ENCODE data around the gene PIGT.

The PIGT gene

DNA sequence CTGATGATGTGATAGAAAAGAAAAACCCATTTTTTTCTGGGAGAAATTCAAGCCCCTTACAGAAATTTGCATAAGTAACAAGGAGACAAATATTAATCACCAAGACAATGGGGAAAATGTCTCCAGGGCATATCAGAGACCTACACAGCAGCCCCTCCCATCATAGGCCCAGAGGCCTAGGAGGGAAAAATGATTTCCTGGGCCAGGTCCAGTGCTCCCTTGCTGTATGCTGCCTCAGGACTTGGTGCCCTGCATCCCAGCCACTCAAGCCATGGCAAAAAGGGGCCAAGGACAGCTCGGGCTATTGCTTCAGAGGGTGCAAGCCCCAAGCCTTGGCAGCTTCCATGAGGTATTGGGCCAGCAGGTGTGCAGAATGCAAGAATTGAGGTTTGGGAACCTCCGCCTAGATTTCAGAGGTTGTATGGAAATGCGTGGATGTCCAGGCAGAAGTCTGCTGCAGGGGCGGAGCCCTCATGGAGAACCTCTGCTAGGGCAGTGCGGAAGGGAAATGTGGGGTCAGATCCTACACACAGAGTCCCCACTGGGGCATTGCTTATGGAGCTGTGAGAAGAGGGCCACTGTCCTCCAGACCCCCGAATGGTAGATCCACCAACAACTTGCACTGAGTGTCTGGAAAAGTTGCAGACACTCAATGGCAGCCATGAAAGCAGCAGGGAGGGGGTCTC is 15.5 kb upstream of the PIGT start:
- DNase-seq (ENCODE audit: low read depth): no peak

DNA sequence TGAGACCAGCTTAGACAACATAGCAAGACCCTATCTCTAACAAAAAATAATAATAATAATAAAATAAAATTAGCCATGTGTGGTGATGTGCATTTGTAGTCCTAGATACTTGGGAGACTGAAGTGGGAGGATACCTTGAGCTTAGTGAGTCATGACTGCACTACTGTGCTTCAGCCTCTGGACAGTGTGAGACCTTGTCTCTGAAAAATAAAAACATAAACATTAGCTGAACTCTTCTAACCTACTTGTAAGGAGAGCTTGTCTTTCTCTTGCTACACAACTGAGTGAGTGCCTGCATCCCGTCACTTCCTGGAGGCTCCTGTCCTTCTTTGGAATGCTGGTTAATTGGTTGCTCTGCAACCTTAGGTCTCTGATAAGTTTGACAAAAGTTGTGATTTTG is 13.0 kb upstream of the PIGT start:
- no peak for DNase-seq (ENCODE audit: low read depth)

GRCh38 chr20:45404438-45404837 is 11.5 kb upstream of the PIGT start:
- no peak for DNase-seq (ENCODE audit: low read depth)

- DNase-seq (ENCODE audit: low read depth): no peak
Observed at GRCh38 chr20:45405571-45406259, 10.2 kb upstream of the PIGT start.

- no peak for DNase-seq (ENCODE audit: low read depth)
Observed at GRCh38 chr20:45406260-45407066, 9.5 kb upstream of the PIGT start.

DNA sequence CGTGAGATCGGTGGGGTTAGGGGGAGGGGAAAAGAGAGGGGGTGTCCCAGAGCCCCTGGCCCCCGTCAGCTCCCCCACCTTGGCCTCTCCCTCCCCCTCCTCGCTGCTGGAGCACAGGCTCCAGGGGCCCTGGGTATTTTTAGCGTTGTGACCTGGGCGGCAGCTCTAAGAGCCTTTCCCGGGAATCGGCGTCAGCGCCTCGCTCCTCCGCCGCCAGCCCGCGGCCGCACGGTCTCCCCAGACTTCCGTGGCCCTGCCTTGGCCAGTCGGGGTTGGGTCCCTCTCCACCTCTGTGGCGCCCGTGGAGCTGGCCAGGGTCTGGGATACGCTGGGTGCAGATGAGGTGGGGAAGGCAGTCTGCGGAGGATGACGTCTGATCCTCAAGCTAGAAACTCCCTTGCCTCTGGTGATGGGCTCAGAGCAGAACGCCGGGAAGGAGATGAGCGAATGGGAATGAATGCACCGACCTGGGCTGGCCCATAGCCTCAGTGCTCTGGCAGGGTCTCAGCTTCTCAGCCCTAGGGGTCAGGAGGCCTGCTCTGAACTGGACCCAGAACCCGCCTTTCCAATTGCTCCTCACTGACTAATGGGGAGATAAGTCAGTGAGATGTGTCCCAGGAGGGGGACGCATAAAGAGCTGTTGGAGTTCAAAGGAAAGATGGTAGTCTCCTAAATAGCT is 8.7 kb upstream of the PIGT start:
- no peak for DNase-seq (ENCODE audit: low read depth)

DNA sequence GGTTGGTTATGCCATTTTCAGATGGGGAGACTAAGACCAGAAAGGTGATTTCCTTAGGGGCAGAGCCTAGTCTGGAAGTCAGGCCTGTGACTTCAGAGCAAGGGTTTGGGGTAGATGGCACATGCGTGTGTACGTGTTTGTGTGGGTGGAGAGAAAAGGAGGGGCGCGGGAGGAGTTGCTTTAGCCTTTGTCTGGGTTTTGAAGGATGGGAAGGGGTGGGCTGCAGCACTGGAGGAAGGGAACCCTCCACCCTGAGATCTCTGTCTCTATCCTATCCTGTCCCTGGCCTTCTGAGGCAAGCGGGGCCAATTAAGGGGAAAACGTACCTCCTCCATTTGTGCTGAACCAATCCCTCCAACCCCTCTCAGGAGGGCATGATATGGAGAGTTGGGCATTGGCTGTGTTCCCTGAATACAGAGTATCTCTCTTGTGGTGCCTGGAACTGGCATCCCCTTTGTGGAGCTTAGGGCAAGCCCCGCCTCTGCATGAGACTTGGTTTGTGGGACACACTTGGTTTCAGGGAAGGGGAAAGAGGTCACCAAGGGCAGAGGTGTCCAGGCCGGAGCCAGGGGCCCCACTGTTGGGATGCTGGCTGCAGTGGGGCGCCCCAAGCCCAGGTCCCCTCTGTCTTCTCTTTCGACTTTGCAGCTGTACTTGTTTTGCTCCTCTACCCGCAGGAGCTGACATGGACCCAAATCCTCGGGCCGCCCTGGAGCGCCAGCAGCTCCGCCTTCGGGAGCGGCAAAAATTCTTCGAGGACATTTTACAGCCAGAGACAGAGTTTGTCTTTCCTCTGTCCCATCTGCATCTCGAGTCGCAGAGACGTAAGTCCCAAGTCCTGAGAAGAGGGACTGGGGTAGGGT is 7.9 kb upstream of the PIGT start, which contains the start of gene DBNDD2:
DBNDD2 (plus strand) TSS at position 507 of the 863 bp plus-strand sequence; CDS start at position 686, 179 bp downstream.
- no peak for DNase-seq (ENCODE audit: low read depth)

GRCh38 chr20:45408646-45409213 is 7.2 kb upstream of the PIGT start:
- DNase-seq (ENCODE audit: low read depth): no peak

DNA sequence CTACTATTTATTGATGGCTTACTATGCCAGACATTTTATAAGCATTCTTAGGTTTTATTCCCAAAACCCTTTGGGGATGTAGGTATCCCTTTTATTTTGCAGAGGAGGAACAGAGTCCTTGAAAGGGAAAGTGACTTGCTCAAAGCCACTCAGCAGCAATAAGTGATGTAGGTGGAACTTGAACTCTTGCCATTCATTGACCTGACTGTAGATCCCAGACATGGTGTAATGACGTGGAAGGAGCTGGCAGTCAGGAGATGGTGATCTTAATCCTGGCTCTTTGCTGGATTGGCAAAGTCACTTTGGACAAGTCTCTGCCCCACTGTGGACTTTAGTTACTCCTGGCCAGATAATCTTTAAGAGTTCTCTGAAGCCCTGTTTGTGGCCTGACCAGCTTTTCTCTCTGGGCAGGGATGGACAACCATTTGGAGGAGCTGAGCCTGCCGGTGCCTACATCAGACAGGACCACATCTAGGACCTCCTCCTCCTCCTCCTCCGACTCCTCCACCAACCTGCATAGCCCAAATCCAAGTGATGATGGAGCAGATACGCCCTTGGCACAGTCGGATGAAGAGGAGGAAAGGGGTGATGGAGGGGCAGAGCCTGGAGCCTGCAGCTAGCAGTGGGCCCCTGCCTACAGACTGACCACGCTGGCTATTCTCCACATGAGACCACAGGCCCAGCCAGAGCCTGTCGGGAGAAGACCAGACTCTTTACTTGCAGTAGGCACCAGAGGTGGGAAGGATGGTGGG is 6.2 kb upstream of the PIGT start:
- DNase-seq (ENCODE audit: low read depth): no peak

GRCh38 chr20:45410887-45411286 is 5.1 kb upstream of the PIGT start:
- no peak for DNase-seq (ENCODE audit: low read depth)

GRCh38 chr20:45412653-45413052 is 3.3 kb upstream of the PIGT start:
- DNase-seq (ENCODE audit: low read depth): no peak

- no peak for DNase-seq (ENCODE audit: low read depth)
Observed at GRCh38 chr20:45413479-45413878, 2.5 kb upstream of the PIGT start.

- no peak for DNase-seq (ENCODE audit: low read depth)
Observed at GRCh38 chr20:45416917-45417316, 976 bp downstream of the PIGT start.

DNA sequence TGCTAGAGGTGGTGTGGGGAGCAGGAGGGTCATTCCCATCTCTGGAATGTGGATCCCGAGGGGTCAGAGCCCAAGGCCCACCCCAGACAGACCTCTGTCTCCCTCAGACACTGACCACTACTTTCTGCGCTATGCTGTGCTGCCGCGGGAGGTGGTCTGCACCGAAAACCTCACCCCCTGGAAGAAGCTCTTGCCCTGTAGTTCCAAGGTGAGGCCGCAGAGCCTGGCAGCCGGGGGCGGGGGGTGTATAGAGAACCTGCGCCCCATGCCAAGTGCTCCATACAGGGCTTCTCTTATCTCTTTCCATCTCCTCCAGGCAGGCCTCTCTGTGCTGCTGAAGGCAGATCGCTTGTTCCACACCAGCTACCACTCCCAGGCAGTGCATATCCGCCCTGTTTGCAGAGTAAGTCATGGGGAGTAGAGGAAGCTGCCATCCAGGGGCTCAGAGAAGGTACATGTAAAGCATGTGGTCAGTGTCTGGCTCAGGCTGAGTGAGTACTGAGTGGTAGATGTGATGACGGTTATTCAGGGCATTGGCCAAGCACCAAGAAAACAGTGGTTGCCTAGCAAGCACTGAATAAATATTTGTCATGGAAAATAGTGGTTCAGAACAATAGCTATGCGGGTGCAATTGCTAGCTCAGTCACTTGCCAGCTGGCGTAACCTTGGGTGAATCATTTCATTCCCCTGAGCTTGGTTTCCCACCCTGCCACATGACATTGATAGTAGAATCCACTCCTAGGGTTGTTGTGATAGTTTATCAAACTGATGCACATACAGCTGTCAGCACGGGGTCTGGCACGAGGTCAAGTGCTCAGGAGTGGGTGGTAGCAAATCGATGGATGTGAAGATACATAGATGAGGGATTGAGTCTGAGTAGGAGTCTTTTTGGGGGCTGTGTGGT is 3.5 kb downstream of the PIGT start:
- peak; percentile 96 for DNase-seq (ENCODE audit: low read depth)

DNA sequence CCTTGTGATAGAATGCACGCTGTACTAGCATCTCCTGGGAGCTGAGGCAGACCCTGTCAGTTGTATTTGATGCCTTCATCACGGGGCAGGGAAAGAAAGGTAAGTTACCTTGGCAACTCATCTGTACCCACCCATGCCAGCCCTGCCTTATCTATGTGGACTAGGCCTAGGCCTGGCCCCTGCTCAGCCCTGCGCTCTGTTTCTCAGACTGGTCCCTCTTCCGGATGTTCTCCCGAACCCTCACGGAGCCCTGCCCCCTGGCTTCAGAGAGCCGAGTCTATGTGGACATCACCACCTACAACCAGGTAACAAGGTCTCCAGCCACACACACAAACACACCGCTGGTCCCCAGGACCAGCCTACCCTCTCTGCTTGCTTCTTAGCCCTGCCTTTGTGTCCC is 4.2 kb downstream of the PIGT start:
- no peak for DNase-seq (ENCODE audit: low read depth)

DNA sequence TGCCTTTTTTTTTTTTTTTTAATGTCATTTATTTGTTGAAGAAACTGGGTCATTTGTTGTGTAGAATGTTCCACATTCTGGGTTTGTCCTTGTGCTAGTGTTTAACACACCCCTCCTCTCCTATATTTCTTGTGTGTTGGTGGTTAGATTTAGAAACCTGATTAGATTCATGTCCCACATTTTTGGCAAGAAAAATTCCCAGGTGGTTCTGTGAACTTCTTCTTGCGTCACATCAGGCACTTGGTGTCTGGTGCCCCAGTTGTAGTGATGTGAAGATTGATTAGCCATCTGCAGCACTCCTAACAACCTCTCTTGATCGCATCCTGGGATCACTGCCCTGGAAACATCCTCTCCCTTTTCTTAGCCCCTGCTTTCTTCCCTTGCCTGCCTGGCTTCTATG is 7.8 kb downstream of the PIGT start:
- no peak for DNase-seq (ENCODE audit: low read depth)

GRCh38 chr20:45425561-45425960 is 9.6 kb downstream of the PIGT start:
- DNase-seq (ENCODE audit: low read depth): no peak

DNA sequence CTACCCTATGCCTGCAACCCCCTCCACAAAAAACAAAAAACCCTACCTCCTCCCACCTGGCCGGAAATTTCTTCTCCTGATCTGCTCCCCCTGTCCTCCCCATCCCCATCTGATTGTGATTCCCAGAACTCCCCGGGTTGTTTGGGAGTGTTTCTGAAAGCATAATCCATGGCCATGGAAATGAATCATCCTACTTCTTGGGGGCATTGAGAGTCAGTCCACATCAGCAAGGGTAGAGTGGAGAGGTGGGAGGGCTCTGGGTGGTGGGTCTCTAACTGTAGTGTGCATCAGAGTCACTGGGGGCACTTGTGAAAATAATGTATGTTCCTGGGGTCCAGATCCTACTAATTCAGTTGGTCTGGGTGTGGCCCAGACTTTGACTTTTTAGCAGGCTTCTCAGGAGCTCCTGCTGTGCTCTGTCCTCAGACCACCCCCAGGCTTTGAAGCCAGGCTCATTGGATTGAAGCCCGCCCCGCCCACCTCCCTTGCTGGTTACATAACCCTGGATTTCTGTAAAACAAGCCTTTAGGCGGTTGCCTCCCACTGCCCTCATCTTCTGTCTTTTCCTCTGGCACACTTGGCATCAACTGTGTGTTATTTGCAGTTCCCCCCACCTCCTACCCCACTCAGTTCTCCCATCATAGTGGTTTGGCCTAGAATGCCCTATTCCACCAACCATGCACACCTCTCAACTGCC is 10.5 kb downstream of the PIGT start:
- no peak for DNase-seq (ENCODE audit: low read depth)

All from GM04504 (cell line).